ENCODE results near the gene PRICKLE1. TPM values are rescaled to one million over a fixed set of nuclear protein-coding genes. Genes with fewer than 3 reads are reported as not detected.
A peak's percentile ranks its signal among the peaks of the same experiment; 100 is the strongest.

Gene PRICKLE1
- total RNA-seq (21.6 and 22.5 TPM in 2 replicates), polyA plus RNA-seq (6.3 and 17.0 TPM in 2 replicates), polyA minus RNA-seq (6.1 and 13.6 TPM in 2 replicates)
- total RNA-seq (2013): 19.3 TPM

GRCh38 chr12:42589465-42590329, at the start of gene PRICKLE1:
Gene PRICKLE1, minus strand, starts transcription at chr12:42589746. Its CDS starts 117,230 bp downstream, at chr12:42472516.
- H3K27ac ChIP-seq (ENCODE audit: low read length in 2 of 2): no peak within 1 kb of the TSS
- WGBS (ENCODE audit: insufficient coverage): under 1% methylated on average over 98 of the region's 107 CpGs
- H3K36me3 ChIP-seq (replicated peaks in 1 of 2; ENCODE audit: control extremely low read depth in 1 of 2, control insufficient read depth in 1 of 2, extremely low read depth in 1 of 2, insufficient read depth in 2 of 2, low read length in 1 of 2): no peaks in the 10 kb centered on the region
- peak within 1 kb of the TSS; percentile 47 to 78 (median 67) for H3K4me3 ChIP-seq (ENCODE audit: control extremely low read depth in 1 of 5, extremely low read depth in 1 of 5, insufficient read depth in 1 of 5, low read depth in 2 of 5, low read length in 4 of 5)
- TF ChIP-seq CTCF (IDR thresholded peaks at IDR 0.05) (no peak), EZH2 (IDR thresholded peaks at IDR 0.05; ENCODE audit: borderline replicate concordance, insufficient read depth, low read depth, low read length, poor library complexity, severe bottlenecking) (no peak)
- intact Hi-C loops (cut with micrococcal nuclease): loop anchor here (2.0 kb wide), 1 partner anchor 107 kb away; no protein-coding TSS in a partner anchor
- POLR2A ChIA-PET: no interaction called here
- peaks cover 21 to 22% of the 10 kb centered on the region in 2 donors for H3K4me1 ChIP-seq (ENCODE audit: control insufficient read depth in 2 of 2, insufficient read depth in 2 of 2, low read length in 2 of 2)
- CTCF ChIA-PET: interaction anchor here (1.1 to 2.2 kb wide), 3 partner anchors 12 to 106 kb away, joined by 3 to 8 read pairs (median 7); no protein-coding TSS in a partner anchor
- peaks cover 55% of the 10 kb centered on the region for H3K27me3 Mint-ChIP-seq
- H3K4me1 Mint-ChIP-seq: peaks cover 21% of the 10 kb centered on the region
- peaks cover 0 to 49% (median 32%) of the 10 kb centered on the region in 4 experiments for H3K27me3 ChIP-seq (replicated peaks in 1 of 4; ENCODE audit: control extremely low read depth in 1 of 4, control insufficient read depth in 3 of 4, insufficient read depth in 4 of 4, low read length in 3 of 4)
- H3K9ac ChIP-seq (ENCODE audit: low read length): peak within 1 kb of the TSS; percentile 77
- peak within 1 kb of the TSS; percentile 90 for H3K4me3 Mint-ChIP-seq
- no peaks in the 10 kb centered on the region for H4K20me1 ChIP-seq (ENCODE audit: control insufficient read depth, insufficient read depth, low read length, poor library complexity, severe bottlenecking)
- peak; percentile 77 for ATAC-seq (ENCODE audit: low read depth)
- peak within 1 kb of the TSS; percentile 38 for H3K27ac Mint-ChIP-seq
- DNase-seq: peak; percentile 78
- H3K9me3 ChIP-seq (ENCODE audit: control extremely low read depth in 1 of 3, control insufficient read depth in 2 of 3, insufficient read depth in 1 of 3, low read length in 2 of 3): peaks cover 0 to 8% (median 0%) of the 10 kb centered on the region in 3 donors
- H2AFZ ChIP-seq (ENCODE audit: insufficient read depth, low read depth, low read length, poor library complexity, severe bottlenecking): peak within 1 kb of the TSS; percentile 86
- no peaks in the 10 kb centered on the region for H3K79me2 ChIP-seq (ENCODE audit: control insufficient read depth, insufficient read depth, low read length)
- H3K9me3 Mint-ChIP-seq (ENCODE audit: insufficient read depth): no peaks in the 10 kb centered on the region
- H3K4me2 ChIP-seq (replicated peaks; ENCODE audit: low read depth, low read length, poor library complexity, severe bottlenecking): peak within 1 kb of the TSS; percentile 98

GRCh38 chr12:42638697-42639096, 49.2 kb upstream of the PRICKLE1 start:
- no peak overlapping the region for H2AFZ ChIP-seq (ENCODE audit: insufficient read depth, low read depth, low read length, poor library complexity, severe bottlenecking)
- H3K4me2 ChIP-seq (replicated peaks; ENCODE audit: low read depth, low read length, poor library complexity, severe bottlenecking): no peak overlapping the region
- 90% methylated on average over 2 of the region's 4 CpGs for WGBS (ENCODE audit: insufficient coverage)
- H3K27me3 Mint-ChIP-seq: peaks cover 7% of the 10 kb centered on the region
- no peaks in the 10 kb centered on the region for H3K79me2 ChIP-seq (ENCODE audit: control insufficient read depth, insufficient read depth, low read length)
- H3K9me3 ChIP-seq (ENCODE audit: control extremely low read depth in 1 of 3, control insufficient read depth in 2 of 3, insufficient read depth in 1 of 3, low read length in 2 of 3): no peaks in the 10 kb centered on the region
- H3K4me3 ChIP-seq (ENCODE audit: control extremely low read depth in 1 of 5, extremely low read depth in 1 of 5, insufficient read depth in 1 of 5, low read depth in 2 of 5, low read length in 4 of 5): no peak overlapping the region
- ChIA-PET POLR2A (no interaction called here), CTCF (no interaction called here)
- no peak for ATAC-seq (ENCODE audit: low read depth)
- H3K27ac ChIP-seq (ENCODE audit: low read length in 2 of 2): no peak overlapping the region
- no peak for DNase-seq
- no peaks in the 10 kb centered on the region for H3K9me3 Mint-ChIP-seq (ENCODE audit: insufficient read depth)
- no peaks in the 10 kb centered on the region for H4K20me1 ChIP-seq (ENCODE audit: control insufficient read depth, insufficient read depth, low read length, poor library complexity, severe bottlenecking)
- no peak for TF ChIP-seq EZH2 (IDR thresholded peaks at IDR 0.05; ENCODE audit: borderline replicate concordance, insufficient read depth, low read depth, low read length, poor library complexity, severe bottlenecking)
- no peak for TF ChIP-seq CTCF (IDR thresholded peaks at IDR 0.05)
- no peaks in the 10 kb centered on the region for H3K4me1 ChIP-seq (ENCODE audit: control insufficient read depth in 2 of 2, insufficient read depth in 2 of 2, low read length in 2 of 2)
- H3K36me3 ChIP-seq (replicated peaks in 1 of 2; ENCODE audit: control extremely low read depth in 1 of 2, control insufficient read depth in 1 of 2, extremely low read depth in 1 of 2, insufficient read depth in 2 of 2, low read length in 1 of 2): no peaks in the 10 kb centered on the region
- H3K4me3 Mint-ChIP-seq: no peak overlapping the region
- no peak overlapping the region for H3K27ac Mint-ChIP-seq
- intact Hi-C loops (cut with micrococcal nuclease): no loop called here
- H3K9ac ChIP-seq (ENCODE audit: low read length): no peak overlapping the region
- no peaks in the 10 kb centered on the region for H3K27me3 ChIP-seq (replicated peaks in 1 of 4; ENCODE audit: control extremely low read depth in 1 of 4, control insufficient read depth in 3 of 4, insufficient read depth in 4 of 4, low read length in 3 of 4)
- H3K4me1 Mint-ChIP-seq: no peaks in the 10 kb centered on the region
